PFSK-1 (cell line): ENCODE measurements around the gene NUP214.

ENCODE experiments used
- SIN3A ChIP-seq: IDR thresholded peaks from 2 replicates; pipeline ENCODE4 v1.6.1; 2012; ENCODE audit warnings: mild to moderate bottlenecking, low read length, moderate library complexity, borderline replicate concordance; ENCODE audit not compliant: insufficient read depth
- TAF1 ChIP-seq: IDR thresholded peaks from 2 replicates; pipeline ENCODE4 v1.6.1; 2012; ENCODE audit warnings: low read length, control low read depth, borderline replicate concordance; ENCODE audit not compliant: insufficient read depth

DNA sequence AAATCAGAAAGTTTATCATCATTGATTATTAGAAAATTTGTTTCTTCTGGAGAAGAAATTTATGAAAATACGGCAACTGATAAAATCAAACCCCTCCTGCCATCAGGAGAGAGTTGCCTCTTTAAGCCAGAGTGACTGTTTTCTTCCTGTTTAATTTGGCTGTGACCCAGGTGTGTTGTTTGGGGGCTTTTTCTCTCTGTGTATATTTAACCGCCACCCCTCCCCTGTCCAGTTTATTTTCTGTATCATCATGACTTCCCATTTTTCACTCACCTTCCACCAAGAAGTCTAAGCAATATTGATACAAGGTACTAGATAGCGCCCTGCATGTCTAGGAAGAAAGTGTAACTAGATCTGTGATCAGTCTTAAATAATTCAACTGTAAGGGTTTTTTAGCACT, 100.8 kb downstream of the NUP214 start:
- TF ChIP-seq SIN3A (no peak), TAF1 (no peak)
